ENCODE data around the gene C1orf159. TPM values are rescaled to one million over a fixed set of nuclear protein-coding genes. Genes with fewer than 3 reads are reported as not detected.
A peak's percentile ranks its signal among the peaks of the same experiment; 100 is the strongest.

The C1orf159 gene
- total RNA-seq, 2 donors from 2014 or later, result 8.8 to 13.2 TPM

GRCh38 chr1:1032424-1032823 lies 83.5 kb downstream of the C1orf159 start:
- Histone ChIP-seq H3K36me3 (replicated peaks in 1 of 2; ENCODE audit: insufficient read depth in 1 of 2, low read depth in 2 of 2) (no peaks in the 10 kb centered on the region), H3K4me1 (peaks cover 35% of the 10 kb centered on the region), H3K27me3 (no peaks in the 10 kb centered on the region), H3K27ac (peak overlapping the region in 3 of 4 donors; percentile 8 to 38 (median 23)), H3K4me3 (no peak overlapping the region), H3K9me3 (no peaks in the 10 kb centered on the region)
- ATAC-seq (peak; percentile 65), DNase-seq (peak; percentile 58 to 71 (median 64))
- intact Hi-C loops (cut with DNase I), result loop anchor here (10.0 kb wide), 1 partner anchor 262 kb away; no protein-coding TSS in a partner anchor
- 12 to 15% methylated on average over 4 to 15 of the region's 16 CpGs for WGBS, 2 donors
- peak in 1 of 3 donors; percentile 15 for TF ChIP-seq POLR2A (IDR thresholded peaks at IDR 0.05)
- peak in 4 of 7 experiments; percentile 3 to 43 (median 24) for TF ChIP-seq CTCF (IDR thresholded peaks at IDR 0.05)

Other genes with a start within 250 kb of the C1orf159 start
- gene SAMD11, start 192.2 kb downstream of the C1orf159 start, total RNA-seq, result 1 to 10 TPM; 2.1 to 2.3 TPM
- gene NOC2L, start 156.8 kb downstream of the C1orf159 start, total RNA-seq, result 10 to 100 TPM; 30.6 to 32.3 TPM
- 10 to 100 TPM in 1 of 2 donors, 1 to 10 TPM in 1; 6.0 to 29.0 TPM for gene KLHL17, start 155.5 kb downstream of the C1orf159 start, total RNA-seq
- not detected for gene PLEKHN1, start 149.6 kb downstream of the C1orf159 start, total RNA-seq
- not detected for gene PERM1, start 134.0 kb downstream of the C1orf159 start, total RNA-seq
- gene HES4, start 116.0 kb downstream of the C1orf159 start, total RNA-seq, result 10 to 100 TPM; 44.1 to 97.2 TPM
- 10 to 100 TPM in 1 of 2 donors, 1 to 10 TPM in 1; 8.3 to 29.0 TPM for gene ISG15, start 102.6 kb downstream of the C1orf159 start, total RNA-seq
- gene AGRN, start 96.0 kb downstream of the C1orf159 start, total RNA-seq, result 100 to 1,000 TPM in 1 of 2 donors, 10 to 100 TPM in 1; 85.1 to 241 TPM
- under 1 TPM in 1 of 2 donors, not detected in 1; 0.26 TPM for gene RNF223, start 41.8 kb downstream of the C1orf159 start, total RNA-seq
- under 1 TPM; 0.66 to 0.78 TPM for gene TTLL10, start 57.8 kb upstream of the C1orf159 start, total RNA-seq
- not detected for gene TNFRSF18, start 90.5 kb upstream of the C1orf159 start, total RNA-seq
- 1 to 10 TPM in 1 of 2 donors, under 1 TPM in 1; 0.99 to 2.6 TPM for gene TNFRSF4, start 98.1 kb upstream of the C1orf159 start, total RNA-seq
- gene SDF4, start 115.9 kb upstream of the C1orf159 start, total RNA-seq, result 10 to 100 TPM; 89.2 to 97.6 TPM
- 10 to 100 TPM; 18.4 to 35.6 TPM for gene B3GALT6, start 116.1 kb upstream of the C1orf159 start, total RNA-seq
- gene C1QTNF12, start 130.6 kb upstream of the C1orf159 start, total RNA-seq, result not detected
- gene UBE2J2, start 157.8 kb upstream of the C1orf159 start, total RNA-seq, result 10 to 100 TPM; 23.6 to 39.2 TPM
- gene SCNN1D, start 164.3 kb upstream of the C1orf159 start, total RNA-seq, result 1 to 10 TPM; 4.0 to 4.2 TPM
- gene ACAP3, start 191.8 kb upstream of the C1orf159 start, total RNA-seq, result 10 to 100 TPM; 37.9 to 53.7 TPM
- 10 to 100 TPM; 20.2 to 20.8 TPM for gene PUSL1, start 192.5 kb upstream of the C1orf159 start, total RNA-seq
- gene INTS11, start 208.6 kb upstream of the C1orf159 start, total RNA-seq, result 100 to 1,000 TPM in 1 of 2 donors, 10 to 100 TPM in 1; 89.0 to 189 TPM
- 10 to 100 TPM; 15.6 to 33.0 TPM for gene CPTP, start 208.7 kb upstream of the C1orf159 start, total RNA-seq
- gene TAS1R3, start 215.2 kb upstream of the C1orf159 start, total RNA-seq, result under 1 TPM in 1 of 2 donors, not detected in 1; 0.26 TPM
- 10 to 100 TPM; 58.1 to 84.4 TPM for gene DVL1, start 233.3 kb upstream of the C1orf159 start, total RNA-seq
- 10 to 100 TPM; 23.3 to 48.5 TPM for gene MXRA8, start 242.5 kb upstream of the C1orf159 start, total RNA-seq